Adrenal gland (tissue), 12 donors: Measurements from ENCODE around the gene SLC25A51. TPM values are rescaled to one million over a fixed set of nuclear protein-coding genes. Genes with fewer than 3 reads are reported as not detected.

Experiments
- DNase-seq, 7 donors: peaks; one replicate each; pipeline ENCODE4 v3.0.0-alpha.2; 2019 to 2020
- H3K27ac ChIP-seq, 5 donors: fragments of 200-600 bp; sonication (generic) in 4 of 5; 1 replicate in 3 of 5; 2 replicates in 2 of 5; pipeline versions ENCODE4 v1.5.1 to v1.8.0; 2016 to 2020; ENCODE audit warnings: mild to moderate bottlenecking in 1 of 5
- H3K27me3 ChIP-seq: fragments of 200-600 bp; 2 replicates; pipeline ENCODE4 v1.8.0; 2021
- H3K36me3 ChIP-seq, 2 donors: fragments of 200-600 bp; replicated peaks in 1 of 2; 1 replicate in 1 of 2; 2 replicates in 1 of 2; pipeline versions ENCODE4 v1.5.1 to v1.8.0; 2018 to 2022
- H3K4me1 ChIP-seq, 2 donors: fragments of 200-600 bp; replicated peaks in 1 of 2; 1 replicate in 1 of 2; 2 replicates in 1 of 2; pipeline versions ENCODE4 v1.5.1 to v1.8.0; 2018 to 2021
- H3K4me3 ChIP-seq, 4 donors: fragments of 200-600 bp; sonication (generic) in 3 of 4; one replicate each; pipeline ENCODE4 v1.5.1; 2016 to 2018
- H3K9me3 ChIP-seq, 3 donors: fragments of 200-600 bp; sonication (generic) in 1 of 3; replicated peaks in 1 of 3; 1 replicate in 2 of 3; 2 replicates in 1 of 3; pipeline versions ENCODE4 v1.5.1 to v1.8.0; 2016 to 2021
- CTCF ChIP-seq, 6 experiments: fragments of 450-650 bp in 4 of 6; fragments of 200-600 bp in 2 of 6; sonication (generic) in 1 of 6; IDR thresholded peaks; 1 replicate in 5 of 6; 2 replicates in 1 of 6; pipeline versions ENCODE4 v1.5.1 to v1.8.0; 2016 to 2021; ENCODE audit warnings: antibody characterized with exemption in 6 of 6, mild to moderate bottlenecking in 2 of 6, moderate library complexity in 1 of 6
- POLR2A ChIP-seq, 2 donors: fragments of 450-650 bp; IDR thresholded peaks; one replicate each; pipeline ENCODE4 v1.6.1; 2017; ENCODE audit warnings: antibody characterized with exemption in 2 of 2, mild to moderate bottlenecking in 2 of 2, moderate library complexity in 1 of 2
- WGBS, 4 donors: extraction: QIAGEN DNeasy Blood & Tissue Kit in 2 of 4; methylation state at CpG; one replicate each; pipeline versions ENCODE4 v1.1.5 to v1.1.7; 2013 to 2017; 5-methylcytosine and 5-hydroxymethylcytosine counted together
- intact Hi-C, 2 donors: fragments of 100-400 bp; cut with DNase I; formaldehyde crosslinking; loops; one replicate each; pipeline versions ENCODE4 v1.14.1 to v1.15.0; 2022 to 2023
- polyA plus RNA-seq, 3 donors: library from polyadenylated mRNA; stranded (reverse); fragments of 200-250 nt in 2 of 3; fragments of 350-450 nt in 1 of 3; fragmentation: Illumina TruSeq in 1 of 3; extraction: RNeasy Lipid Tissue Mini Kit (QIAGEN cat#74804) in 1 of 3; gene quantifications; one replicate each; pipeline ENCODE4 v1.2.3, GENCODE V29; 2013 to 2014
- total RNA-seq, 9 donors: library from RNA; depleted of rRNA in 4 of 9; stranded (reverse); fragments of >200 nt in 4 of 9; fragments of 120-200 nt in 1 of 9; fragmentation: NEBNext Ultra II Directional in 1 of 9; extraction: Animal tissue kit (Norgen Biotek cat#: 25700) in 1 of 9; gene quantifications; one replicate each; pipeline versions ENCODE4 v1.1.0 to v1.2.4, GENCODE V29; 2013 to 2023
- donor health status: healthy with polysubstance abuse.
- donor health status: Bipolar disorder and iron deficiency.
- donor health status: DM: yes; HTN: yes; CAD: no.
- donor health status: DM: no; HTN: no; CAD: no.
- donor health status: DM: no; HTN: no; CAD: no.
- donor health status: DM: yes; HTN: yes; CAD: no.

Gene SLC25A51
- total and polyA plus RNA-seq, 12 donors, result 3.8 to 28.3 (median 20.7) TPM

GRCh38 chr9:37909326-37909725 lies 5.4 kb upstream of the SLC25A51 start:
- Histone ChIP-seq H3K27ac (no peak overlapping the region), H3K36me3 (no peaks in the 10 kb centered on the region), H3K4me1 (no peaks in the 10 kb centered on the region), H3K9me3 (no peaks in the 10 kb centered on the region), H3K4me3 (no peak overlapping the region), H3K27me3 (no peaks in the 10 kb centered on the region)
- TF ChIP-seq CTCF (IDR thresholded peaks at IDR 0.05), result no peak
- TF ChIP-seq POLR2A (IDR thresholded peaks at IDR 0.05), result no peak
- WGBS, 4 donors, result 86 to 94% (median 92%) methylated on average over 3 of the region's 3 CpGs
- peak in 1 of 7 donors; percentile 39 for DNase-seq
- intact Hi-C loops, result loop anchor here (5.0 to 10.0 kb wide), 6 partner anchors 105 to 448 kb away; partner anchors contain the start of genes DCAF10 (in 1 of the 2), POLR1E (in 1 of the 2) and TRMT10B (in 1 of the 2)

- H3K9me3 ChIP-seq, result no peaks in the 10 kb centered on the region
- H3K4me3 ChIP-seq, result no peak overlapping the region
- intact Hi-C loops, result loop anchor here (5.0 to 10.0 kb wide), 6 partner anchors 104 to 449 kb away; partner anchors contain the start of genes DCAF10 (in 1 of the 2), POLR1E (in 1 of the 2) and TRMT10B (in 1 of the 2)
- TF ChIP-seq POLR2A (IDR thresholded peaks at IDR 0.05), result no peak
- no peak for TF ChIP-seq CTCF (IDR thresholded peaks at IDR 0.05)
- H3K4me1 ChIP-seq, result no peaks in the 10 kb centered on the region
- WGBS, 4 donors, result 49 to 66% (median 59%) methylated on average over 2 to 4 of the region's 4 CpGs
- H3K36me3 ChIP-seq, result no peaks in the 10 kb centered on the region
- no peak overlapping the region for H3K27ac ChIP-seq
- DNase-seq, result peak in 4 of 7 donors; percentile 30 to 70 (median 54)
- H3K27me3 ChIP-seq, result no peaks in the 10 kb centered on the region
Observed at GRCh38 chr9:37908698-37909186, 4.8 kb upstream of the SLC25A51 start.

- Histone ChIP-seq H3K27ac (no peak overlapping the region), H3K4me1 (peaks cover 0 to under 1% of the 10 kb centered on the region in 2 donors), H3K4me3 (no peak overlapping the region), H3K27me3 (no peaks in the 10 kb centered on the region), H3K9me3 (no peaks in the 10 kb centered on the region), H3K36me3 (no peaks in the 10 kb centered on the region)
- intact Hi-C loops, result loop anchor here (5.0 to 10.0 kb wide), 6 partner anchors 103 to 449 kb away; partner anchors contain the start of genes DCAF10 (in 1 of the 2), POLR1E (in 1 of the 2) and TRMT10B (in 1 of the 2)
- no peak for DNase-seq
- 64 to 85% (median 72%) methylated on average over 4 of the region's 4 CpGs for WGBS, 4 donors
- TF ChIP-seq CTCF (IDR thresholded peaks at IDR 0.05) (no peak), POLR2A (IDR thresholded peaks at IDR 0.05) (no peak)
Observed at GRCh38 chr9:37908283-37908682, 4.4 kb upstream of the SLC25A51 start.

- 82 to 88% (median 85%) methylated on average over 11 of the region's 11 CpGs for WGBS, 4 donors
- no peaks in the 10 kb centered on the region for H3K9me3 ChIP-seq
- DNase-seq, result peak in 1 of 7 donors; percentile 45
- H3K4me1 ChIP-seq, result peaks cover 0 to 11% of the 10 kb centered on the region in 2 donors
- intact Hi-C loops, result loop anchor here (5.0 to 10.0 kb wide), 6 partner anchors 102 to 451 kb away; partner anchors contain the start of genes DCAF10 (in 1 of the 2), POLR1E (in 1 of the 2) and TRMT10B (in 1 of the 2)
- H3K27ac ChIP-seq, result no peak overlapping the region
- TF ChIP-seq CTCF (IDR thresholded peaks at IDR 0.05) (no peak), POLR2A (IDR thresholded peaks at IDR 0.05) (no peak)
- H3K4me3 ChIP-seq, result no peak overlapping the region
- H3K27me3 ChIP-seq, result no peaks in the 10 kb centered on the region
- no peaks in the 10 kb centered on the region for H3K36me3 ChIP-seq
Observed at GRCh38 chr9:37906312-37907239, 2.6 kb upstream of the SLC25A51 start.
